Measurements from ENCODE around the gene FGFBP1.

FGFBP1 gene

GRCh38 chr4:15938640-15939039, at the start of gene FGFBP1:
Gene FGFBP1 (minus strand): TSS chr4:15938740. CDS start chr4:15936632, 2,108 bp downstream.
- DNase-seq: no peak

GRCh38 chr4:15988222-15988621, 49.7 kb upstream of the FGFBP1 start:
- no peak for DNase-seq

- DNase-seq: no peak
Observed at GRCh38 chr4:15986907-15987306, 48.4 kb upstream of the FGFBP1 start.

- no peak for DNase-seq
Observed at GRCh38 chr4:15983610-15984009, 45.1 kb upstream of the FGFBP1 start.

GRCh38 chr4:15982842-15983524, 44.4 kb upstream of the FGFBP1 start:
- no peak for DNase-seq

- no peak for DNase-seq
Observed at GRCh38 chr4:15976456-15977447, 38.2 kb upstream of the FGFBP1 start.

GRCh38 chr4:15971068-15971801, 32.7 kb upstream of the FGFBP1 start:
- DNase-seq: no peak

GRCh38 chr4:15968551-15969300, 30.2 kb upstream of the FGFBP1 start:
- DNase-seq: no peak

- no peak for DNase-seq
Observed at GRCh38 chr4:15965325-15965724, 26.8 kb upstream of the FGFBP1 start.

GRCh38 chr4:15964159-15964558, 25.6 kb upstream of the FGFBP1 start:
- DNase-seq: no peak

- no peak for DNase-seq
Observed at GRCh38 chr4:15963576-15963975, 25.0 kb upstream of the FGFBP1 start.

- DNase-seq: peak in 1 of 14 donors; percentile 0
Observed at GRCh38 chr4:15963001-15963451, 24.5 kb upstream of the FGFBP1 start, which contains the start of gene FGFBP2. Gene FGFBP2 (minus strand): TSS chr4:15963175. CDS start chr4:15963129, 46 bp downstream.

- no peak for DNase-seq
Observed at GRCh38 chr4:15961781-15962510, 23.4 kb upstream of the FGFBP1 start.

- DNase-seq: no peak
Observed at GRCh38 chr4:15958562-15958961, 20.0 kb upstream of the FGFBP1 start.

- DNase-seq: peak in 8 of 14 donors; percentile 3 to 45 (median 23)
Observed at GRCh38 chr4:15956179-15956850, 17.8 kb upstream of the FGFBP1 start.

GRCh38 chr4:15955670-15956069, 17.1 kb upstream of the FGFBP1 start:
- no peak for DNase-seq

GRCh38 chr4:15953625-15954024, 15.1 kb upstream of the FGFBP1 start:
- no peak for DNase-seq

GRCh38 chr4:15951781-15952180, 13.2 kb upstream of the FGFBP1 start:
- DNase-seq: no peak

- DNase-seq: no peak
Observed at GRCh38 chr4:15948826-15949225, 10.3 kb upstream of the FGFBP1 start.

- DNase-seq: no peak
Observed at GRCh38 chr4:15947684-15948083, 9.1 kb upstream of the FGFBP1 start.

- DNase-seq: no peak
Observed at GRCh38 chr4:15945516-15945915, 7.0 kb upstream of the FGFBP1 start.

Measured in C1 segment of cervical spinal cord (tissue), 14 donors.